HG03457 (cell line): ENCODE measurements around the gene HOXA11.

Source experiments
- ATAC-seq: cut with Tn5 transposase; IDR thresholded peaks from one replicate; pipeline ENCODE4 v1.9.1; 2021; ENCODE audit warnings: moderate number of reproducible peaks; ENCODE audit not compliant: unreplicated experiment

The HOXA11 gene

GRCh38 chr7:27148756-27149641 is 36.0 kb downstream of the HOXA11 start:
- no peak for ATAC-seq

DNA sequence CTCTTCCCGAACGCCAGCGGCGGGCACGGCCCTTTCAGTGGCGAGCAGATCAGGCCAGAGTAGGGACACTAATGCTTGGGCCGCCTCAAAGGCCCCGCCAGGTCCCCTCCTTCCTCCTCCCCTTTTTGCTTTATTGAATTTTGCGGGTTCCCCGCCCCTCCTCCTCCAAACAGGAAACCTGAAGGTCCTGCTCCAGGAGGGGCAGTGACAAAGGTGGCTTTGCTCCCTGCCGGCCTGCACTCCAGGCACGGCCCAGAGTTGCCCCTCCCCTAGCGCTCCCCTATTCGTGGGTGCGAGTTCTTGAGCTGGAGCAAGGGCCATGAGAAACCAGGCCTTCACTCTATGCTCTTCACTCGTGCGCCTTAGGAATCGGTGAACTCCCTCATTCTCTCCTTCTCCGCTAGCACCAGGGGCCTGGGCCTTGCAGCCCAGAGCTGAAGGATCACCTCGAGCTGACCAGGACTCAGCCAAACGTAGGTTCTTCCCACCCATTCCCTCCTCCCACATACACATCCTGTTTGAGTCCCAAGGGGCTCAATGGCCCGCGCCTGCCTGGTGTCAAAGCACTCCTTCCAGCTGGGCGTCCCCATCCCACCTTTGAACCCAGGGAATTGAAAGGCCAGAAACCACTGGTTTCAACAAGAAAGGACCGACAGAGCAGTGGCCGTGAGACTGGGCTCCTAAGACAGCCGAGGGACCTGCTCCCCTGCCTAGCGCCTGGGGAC is 36.8 kb downstream of the HOXA11 start:
- no peak for ATAC-seq

GRCh38 chr7:27147199-27148030 is 37.6 kb downstream of the HOXA11 start, which contains the start of gene HOXA6:
Gene HOXA6 (minus strand): TSS chr7:27147774. CDS start chr7:27147749, 25 bp downstream.
- ATAC-seq, result no peak

- no peak for ATAC-seq
Measured at GRCh38 chr7:27146491-27147198, 38.4 kb downstream of the HOXA11 start.

DNA sequence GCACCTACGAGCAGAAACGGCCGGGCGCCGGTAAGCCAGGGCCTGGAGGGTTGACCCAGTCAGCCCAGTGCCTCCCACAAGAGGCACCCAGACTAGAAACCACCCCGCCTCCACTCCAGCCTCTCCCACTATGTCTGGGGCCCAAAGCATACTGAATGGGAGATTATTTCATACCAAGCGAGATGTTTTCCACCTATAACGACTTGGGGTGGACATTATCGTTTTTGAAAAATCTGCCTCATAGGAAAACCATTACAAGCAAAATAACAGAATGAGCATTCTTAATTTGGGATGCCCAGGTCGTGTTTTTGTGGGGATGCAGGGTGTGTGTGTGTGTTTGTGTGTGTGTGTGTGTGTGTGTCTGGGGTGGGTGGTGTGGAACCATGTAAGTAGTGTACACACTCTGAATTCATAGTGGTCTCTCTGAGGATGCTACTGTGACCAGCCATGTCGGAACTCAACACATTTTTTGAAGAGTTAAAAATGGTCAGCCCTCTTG is 39.1 kb downstream of the HOXA11 start:
- ATAC-seq, result no peak

- ATAC-seq, result no peak
Measured at GRCh38 chr7:27145165-27145913, 39.7 kb downstream of the HOXA11 start.

DNA sequence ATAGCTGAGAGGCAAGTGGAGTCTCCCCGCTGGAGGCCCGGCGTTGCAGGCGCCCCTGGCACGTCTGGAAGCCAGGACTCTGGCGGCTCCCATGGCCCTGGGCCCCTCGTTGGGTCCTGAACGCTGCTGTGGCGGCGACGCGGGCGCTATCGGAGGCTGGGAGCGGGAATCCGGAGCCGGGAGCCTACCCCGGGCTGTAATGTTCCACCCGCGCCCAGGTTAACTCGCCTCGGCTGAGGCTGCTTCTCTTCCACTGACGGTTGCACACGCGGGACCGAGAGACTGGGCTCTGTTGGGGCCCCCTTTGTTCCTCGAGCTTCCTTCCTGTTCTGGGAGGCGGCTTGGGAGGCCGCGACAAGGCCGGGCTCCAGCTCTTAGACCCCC is 40.3 kb downstream of the HOXA11 start:
- no peak for ATAC-seq

- no peak for ATAC-seq
Measured at GRCh38 chr7:27143950-27144780, 40.9 kb downstream of the HOXA11 start.

- no peak for ATAC-seq
Measured at GRCh38 chr7:27143023-27143949, 41.7 kb downstream of the HOXA11 start, which contains the start of gene HOXA5. Gene HOXA5 (minus strand): TSS chr7:27143681. CDS start chr7:27143607, 74 bp downstream.

- no peak for ATAC-seq
Measured at GRCh38 chr7:27142580-27143022, 42.4 kb downstream of the HOXA11 start.

GRCh38 chr7:27141923-27142579 is 43.0 kb downstream of the HOXA11 start:
- no peak for ATAC-seq

DNA sequence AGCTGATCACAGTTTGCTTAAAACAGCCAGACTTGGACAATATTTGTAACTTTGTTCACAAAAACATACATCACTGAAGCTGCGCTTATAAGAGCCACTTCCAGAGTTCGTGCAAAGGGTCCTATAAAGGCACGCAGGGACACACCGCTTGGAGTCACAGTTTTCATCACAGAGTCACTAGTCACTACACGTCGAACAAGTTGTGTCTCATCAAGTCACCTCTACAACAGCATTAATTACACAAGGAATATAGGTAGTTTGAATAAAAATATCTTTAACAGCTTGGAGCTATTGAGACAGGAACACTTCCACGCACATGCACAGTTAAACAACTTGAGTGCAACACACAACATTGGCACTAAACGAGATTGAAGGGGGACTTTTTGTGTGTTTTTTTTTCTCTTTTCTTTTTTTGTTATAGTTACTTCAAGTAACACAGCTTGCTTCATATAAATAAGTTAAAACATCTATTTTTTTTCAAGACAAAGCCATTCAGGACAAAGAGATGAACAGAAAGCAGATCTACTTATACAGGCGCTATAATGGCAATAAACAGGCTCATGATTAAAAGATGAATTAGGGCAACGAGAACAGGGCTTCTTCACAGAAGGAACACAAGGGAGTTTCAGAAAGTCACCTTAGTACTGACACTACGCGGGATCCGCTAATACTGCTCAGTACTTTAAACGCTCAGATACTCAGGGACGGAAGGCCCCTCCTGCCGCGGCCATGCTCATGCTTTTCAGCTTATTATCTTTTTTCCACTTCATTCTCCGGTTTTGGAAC is 43.7 kb downstream of the HOXA11 start:
- no peak for ATAC-seq

GRCh38 chr7:27140126-27140857 is 44.7 kb downstream of the HOXA11 start:
- ATAC-seq, result no peak

- ATAC-seq, result no peak
Measured at GRCh38 chr7:27139334-27140125, 45.5 kb downstream of the HOXA11 start.

GRCh38 chr7:27138985-27139333 is 46.1 kb downstream of the HOXA11 start:
- ATAC-seq, result no peak
